Right cardiac atrium (tissue), 5 donors: ENCODE results near the gene SMOC2. TPM values are rescaled to one million over a fixed set of nuclear protein-coding genes. Genes with fewer than 3 reads are reported as not detected.

ENCODE experiments used
- polyA plus RNA-seq: library from polyadenylated mRNA; stranded (reverse); fragments of 200-250 nt; gene quantifications from one replicate; pipeline ENCODE4 v1.2.3, GENCODE V29; 2013
- total RNA-seq, 4 donors: library from RNA; stranded (reverse); fragmentation: NEBNext Ultra II Directional; extraction: Animal tissue kit (Norgen Biotek cat#: 25700); gene quantifications; one replicate each; pipeline ENCODE4 v1.2.1, GENCODE V29; 2021
- donor health status: healthy with polysubstance abuse.
- donor health status: DM: no; HTN: yes; CAD: no.
- donor health status: DM: no; HTN: no; CAD: no.
- donor health status: DM: no; HTN: yes; CAD: no; lungs with severe emphysema.
- donor health status: DM: yes; HTN: yes; CAD: no.

The SMOC2 gene
- total and polyA plus RNA-seq, 5 donors, result 6.0 to 16.7 (median 10.9) TPM

Other genes with a start within 250 kb of the SMOC2 start
- 1 to 10 TPM; 1.6 to 2.4 (median 2.1) TPM for gene DACT2, start 121.4 kb upstream of the SMOC2 start, total RNA-seq
- gene DACT2, start 121.4 kb upstream of the SMOC2 start, polyA plus RNA-seq, result 1.4 TPM